ENCODE data around the gene IRS2.

Gene IRS2

GRCh38 chr13:109802936-109803335 lies 16.6 kb upstream of the IRS2 start:
- DNase-seq = no peak

- DNase-seq = no peak
Observed at GRCh38 chr13:109795011-109795410, 8.6 kb upstream of the IRS2 start.

- no peak for DNase-seq
Observed at GRCh38 chr13:109794095-109794494, 7.7 kb upstream of the IRS2 start.

- no peak for DNase-seq
Observed at GRCh38 chr13:109792416-109793059, 6.2 kb upstream of the IRS2 start.

- DNase-seq = no peak
Observed at GRCh38 chr13:109790942-109791605, 4.7 kb upstream of the IRS2 start.

GRCh38 chr13:109790086-109790485 lies 3.7 kb upstream of the IRS2 start:
- no peak for DNase-seq

- DNase-seq = no peak
Observed at GRCh38 chr13:109789262-109789661, 2.9 kb upstream of the IRS2 start.

- no peak for DNase-seq
Observed at GRCh38 chr13:109788372-109789111, 2.2 kb upstream of the IRS2 start.

- peak; percentile 59 for DNase-seq
Observed at GRCh38 chr13:109787135-109787954, 962 bp upstream of the IRS2 start.

GRCh38 chr13:109785892-109786450 lies 412 bp downstream of the IRS2 start:
- no peak for DNase-seq

GRCh38 chr13:109785141-109785891 lies 1.1 kb downstream of the IRS2 start:
- peak; percentile 64 for DNase-seq

- DNase-seq = peak; percentile 47
Observed at GRCh38 chr13:109784590-109785140, 1.7 kb downstream of the IRS2 start.

- DNase-seq = no peak
Observed at GRCh38 chr13:109783815-109784589, 2.4 kb downstream of the IRS2 start.

- no peak for DNase-seq
Observed at GRCh38 chr13:109783447-109783814, 3.0 kb downstream of the IRS2 start.

- DNase-seq = no peak
Observed at GRCh38 chr13:109782823-109783431, 3.5 kb downstream of the IRS2 start.

- DNase-seq = no peak
Observed at GRCh38 chr13:109782066-109782822, 4.1 kb downstream of the IRS2 start.

- no peak for DNase-seq
Observed at GRCh38 chr13:109781384-109782065, 4.9 kb downstream of the IRS2 start.

GRCh38 chr13:109780845-109781383 lies 5.5 kb downstream of the IRS2 start:
- no peak for DNase-seq
